ENCODE measurements around the gene PUSL1. TPM values are rescaled to one million over a fixed set of nuclear protein-coding genes. Genes with fewer than 3 reads are reported as not detected.

PUSL1 gene
- total RNA-seq, 2 donors from 2014 or later = 14.5 to 24.8 TPM

GRCh38 chr1:1332774-1333480 is 24.5 kb downstream of the PUSL1 start:
- Histone ChIP-seq H3K36me3 (peaks cover 14% of the 10 kb centered on the region), H3K4me3 (no peak overlapping the region), H3K4me1 (peaks cover 0 to 21% of the 10 kb centered on the region in 2 donors), H3K27me3 (no peaks in the 10 kb centered on the region), H3K27ac (no peak overlapping the region), H3K9me3 (no peaks in the 10 kb centered on the region)
- DNase-seq (ENCODE audit: low spot score) = no peak
- TF ChIP-seq CTCF (IDR thresholded peaks at IDR 0.05) = no peak

GRCh38 chr1:1333551-1334241 is 25.3 kb downstream of the PUSL1 start:
- no peak for TF ChIP-seq CTCF (IDR thresholded peaks at IDR 0.05)
- Histone ChIP-seq H3K36me3 (peaks cover 15% of the 10 kb centered on the region), H3K27me3 (no peaks in the 10 kb centered on the region), H3K9me3 (no peaks in the 10 kb centered on the region), H3K4me3 (no peak overlapping the region), H3K4me1 (peaks cover 0 to 21% of the 10 kb centered on the region in 2 donors), H3K27ac (no peak overlapping the region)
- DNase-seq (ENCODE audit: low spot score) = no peak

GRCh38 chr1:1334835-1335234 is 26.4 kb downstream of the PUSL1 start:
- H3K27me3 ChIP-seq = no peaks in the 10 kb centered on the region
- H3K36me3 ChIP-seq = peaks cover 25% of the 10 kb centered on the region
- peaks cover 0 to 21% of the 10 kb centered on the region in 2 donors for H3K4me1 ChIP-seq
- TF ChIP-seq CTCF (IDR thresholded peaks at IDR 0.05) = no peak
- DNase-seq (ENCODE audit: low spot score) = no peak
- no peak overlapping the region for H3K27ac ChIP-seq
- H3K4me3 ChIP-seq = no peak overlapping the region
- no peaks in the 10 kb centered on the region for H3K9me3 ChIP-seq

GRCh38 chr1:1335283-1335682 is 26.9 kb downstream of the PUSL1 start:
- peaks cover 30% of the 10 kb centered on the region for H3K36me3 ChIP-seq
- H3K4me1 ChIP-seq = peaks cover 0 to 17% of the 10 kb centered on the region in 2 donors
- TF ChIP-seq CTCF (IDR thresholded peaks at IDR 0.05) = no peak
- H3K27me3 ChIP-seq = no peaks in the 10 kb centered on the region
- H3K27ac ChIP-seq = no peak overlapping the region
- H3K9me3 ChIP-seq = no peaks in the 10 kb centered on the region
- DNase-seq (ENCODE audit: low spot score) = no peak
- H3K4me3 ChIP-seq = no peak overlapping the region

- Histone ChIP-seq H3K36me3 (peaks cover 34% of the 10 kb centered on the region), H3K27ac (no peak overlapping the region), H3K9me3 (no peaks in the 10 kb centered on the region), H3K27me3 (no peaks in the 10 kb centered on the region), H3K4me1 (peaks cover 0 to 11% of the 10 kb centered on the region in 2 donors), H3K4me3 (no peak overlapping the region)
- DNase-seq (ENCODE audit: low spot score) = no peak
- no peak for TF ChIP-seq CTCF (IDR thresholded peaks at IDR 0.05)
Observed at GRCh38 chr1:1335792-1336248, 27.4 kb downstream of the PUSL1 start.

Data from right atrium auricular region (tissue), 2 donors.